HEK293 (cell line): ENCODE data around the gene TUBGCP3.
A peak's percentile ranks its signal among the peaks of the same experiment; 100 is the strongest.

ENCODE experiments used
- GLIS2 ChIP-seq: fragments of 450-650 bp; formaldehyde crosslinking; IDR thresholded peaks from 2 replicates; pipeline ENCODE4 v1.5.1; 2016; ENCODE audit warnings: missing biosample characterization, missing genetic modification characterization
- HOXC10 ChIP-seq: sonication (generic); formaldehyde crosslinking; IDR thresholded peaks from 2 replicates; pipeline ENCODE4 v1.8.1; 2023; ENCODE audit warnings: mild to moderate bottlenecking, missing genetic modification reagents
- KLF7 ChIP-seq: fragments of 450-650 bp; formaldehyde crosslinking; IDR thresholded peaks from 2 replicates; pipeline ENCODE4 v1.5.1; 2016; ENCODE audit warnings: missing biosample characterization, missing genetic modification characterization, borderline replicate concordance
- SCRT2 ChIP-seq: fragments of 450-650 bp; formaldehyde crosslinking; IDR thresholded peaks from 2 replicates; pipeline ENCODE4 v1.5.1; 2016; ENCODE audit warnings: missing biosample characterization, missing genetic modification characterization
- SETDB1 ChIP-seq: IDR thresholded peaks from one replicate; pipeline ENCODE4 v1.6.1; 2017; ENCODE audit warnings: mild to moderate bottlenecking, low read length, moderate library complexity, mixed read lengths; ENCODE audit not compliant: insufficient read length
- WT1 ChIP-seq: fragments of 450-650 bp; formaldehyde crosslinking; IDR thresholded peaks from 2 replicates; pipeline ENCODE4 v1.5.1; 2016; ENCODE audit warnings: missing biosample characterization, missing genetic modification characterization
- ZBTB17 ChIP-seq: fragments of 450-650 bp; formaldehyde crosslinking; IDR thresholded peaks from 2 replicates; pipeline ENCODE4 v1.5.1; 2016; ENCODE audit warnings: missing biosample characterization, missing genetic modification characterization
- ZBTB7A ChIP-seq: fragments of 450-650 bp; formaldehyde crosslinking; IDR thresholded peaks from 2 replicates; pipeline ENCODE4 v1.5.1; 2016; ENCODE audit warnings: low read depth, missing biosample characterization, missing genetic modification characterization
- ZBTB8A ChIP-seq: fragments of 450-650 bp; formaldehyde crosslinking; IDR thresholded peaks from 2 replicates; pipeline ENCODE4 v1.5.1; 2016; ENCODE audit warnings: missing biosample characterization, missing genetic modification characterization
- ZFP69B ChIP-seq: fragments of 450-650 bp; formaldehyde crosslinking; IDR thresholded peaks from 2 replicates; pipeline ENCODE4 v1.5.1; 2016; ENCODE audit warnings: missing biosample characterization, missing genetic modification characterization
- ZNF202 ChIP-seq: fragments of 450-650 bp; formaldehyde crosslinking; IDR thresholded peaks from 2 replicates; pipeline ENCODE4 v1.5.1; 2016; ENCODE audit warnings: missing biosample characterization, missing genetic modification characterization, borderline replicate concordance
- ZNF292 ChIP-seq: fragments of 450-650 bp; formaldehyde crosslinking; IDR thresholded peaks from 2 replicates; pipeline ENCODE4 v1.5.1; 2016; ENCODE audit warnings: low read depth, missing biosample characterization, missing genetic modification characterization, borderline replicate concordance
- ZNF302 ChIP-seq: fragments of 450-650 bp; formaldehyde crosslinking; IDR thresholded peaks from 2 replicates; pipeline ENCODE4 v1.5.1; 2016; ENCODE audit warnings: missing biosample characterization, missing genetic modification characterization, low read depth
- ZNF324 ChIP-seq: fragments of 450-650 bp; formaldehyde crosslinking; IDR thresholded peaks from 2 replicates; pipeline ENCODE4 v1.5.1; 2016; ENCODE audit warnings: missing biosample characterization, missing genetic modification characterization
- ZNF341 ChIP-seq: fragments of 450-650 bp; formaldehyde crosslinking; IDR thresholded peaks from 2 replicates; pipeline ENCODE4; 2016; ENCODE audit warnings: low read depth, missing biosample characterization, missing genetic modification characterization
- ZNF366 ChIP-seq: fragments of 450-650 bp; formaldehyde crosslinking; conservative IDR thresholded peaks from 2 replicates; pipeline ENCODE4 v1.5.1; 2016; ENCODE audit warnings: missing biosample characterization, missing genetic modification characterization
- ZNF394 ChIP-seq: fragments of 450-650 bp; formaldehyde crosslinking; IDR thresholded peaks from 2 replicates; pipeline ENCODE4 v1.5.1; 2016; ENCODE audit warnings: missing biosample characterization, missing genetic modification characterization, mild to moderate bottlenecking, moderate library complexity, borderline replicate concordance
- ZNF404 ChIP-seq: fragments of 450-650 bp; formaldehyde crosslinking; IDR thresholded peaks from 2 replicates; pipeline ENCODE4 v1.5.1; 2017; ENCODE audit warnings: missing biosample characterization, missing genetic modification characterization
- ZNF544 ChIP-seq: fragments of 450-650 bp; formaldehyde crosslinking; IDR thresholded peaks from 2 replicates; pipeline ENCODE4 v1.5.0; 2017; ENCODE audit warnings: missing biosample characterization, missing genetic modification characterization
- ZNF548 ChIP-seq: fragments of 450-650 bp; formaldehyde crosslinking; IDR thresholded peaks from 2 replicates; pipeline ENCODE4 v1.5.1; 2016; ENCODE audit warnings: missing biosample characterization, missing genetic modification characterization
- ZNF707 ChIP-seq: fragments of 450-650 bp; formaldehyde crosslinking; IDR thresholded peaks from 2 replicates; pipeline ENCODE4 v1.5.1; 2016; ENCODE audit warnings: missing biosample characterization, missing genetic modification characterization
- ZSCAN23 ChIP-seq: fragments of 450-650 bp; formaldehyde crosslinking; IDR thresholded peaks from 2 replicates; pipeline ENCODE4 v1.5.1; 2016; ENCODE audit warnings: missing biosample characterization, missing genetic modification characterization
- ZXDB ChIP-seq: fragments of 450-650 bp; formaldehyde crosslinking; IDR thresholded peaks from 2 replicates; pipeline ENCODE4 v1.5.1; 2016; ENCODE audit warnings: missing biosample characterization, missing genetic modification characterization
- TF ChIP-seq, protein P1 (sequence below): fragments of 450-650 bp; formaldehyde crosslinking; IDR thresholded peaks from 2 replicates; pipeline ENCODE4 v1.5.1; 2016; ENCODE audit warnings: missing biosample characterization, missing genetic modification characterization
- TF ChIP-seq, protein P2 (sequence below): fragments of 450-650 bp; formaldehyde crosslinking; IDR thresholded peaks from 2 replicates; pipeline ENCODE4 v1.5.1; 2016; ENCODE audit warnings: missing biosample characterization, missing genetic modification characterization
- TF ChIP-seq, protein P3 (sequence below): fragments of 450-650 bp; formaldehyde crosslinking; IDR thresholded peaks from 2 replicates; pipeline ENCODE4 v1.5.1; 2017; ENCODE audit warnings: missing biosample characterization, missing genetic modification characterization
- TF ChIP-seq, protein P4 (sequence below): fragments of 450-650 bp; formaldehyde crosslinking; optimal IDR thresholded peaks from 2 replicates; pipeline ENCODE3; 2016; ENCODE audit warnings: missing biosample characterization, mild to moderate bottlenecking, missing genetic modification characterization
- TF ChIP-seq, protein P5 (sequence below): sonication (generic); formaldehyde crosslinking; IDR thresholded peaks from 2 replicates; pipeline ENCODE4 v1.8.1; 2022; ENCODE audit warnings: mild to moderate bottlenecking, moderate library complexity, missing genetic modification reagents
- TF ChIP-seq, protein P6 (sequence below): fragments of 450-650 bp; formaldehyde crosslinking; IDR thresholded peaks from 2 replicates; pipeline ENCODE4 v1.5.1; 2016; ENCODE audit warnings: missing biosample characterization, missing genetic modification characterization
- TF ChIP-seq, protein P7 (sequence below): fragments of 450-650 bp; formaldehyde crosslinking; IDR thresholded peaks from 2 replicates; pipeline ENCODE4 v1.5.1; 2017; ENCODE audit warnings: missing biosample characterization, missing genetic modification characterization

TUBGCP3 gene

DNA sequence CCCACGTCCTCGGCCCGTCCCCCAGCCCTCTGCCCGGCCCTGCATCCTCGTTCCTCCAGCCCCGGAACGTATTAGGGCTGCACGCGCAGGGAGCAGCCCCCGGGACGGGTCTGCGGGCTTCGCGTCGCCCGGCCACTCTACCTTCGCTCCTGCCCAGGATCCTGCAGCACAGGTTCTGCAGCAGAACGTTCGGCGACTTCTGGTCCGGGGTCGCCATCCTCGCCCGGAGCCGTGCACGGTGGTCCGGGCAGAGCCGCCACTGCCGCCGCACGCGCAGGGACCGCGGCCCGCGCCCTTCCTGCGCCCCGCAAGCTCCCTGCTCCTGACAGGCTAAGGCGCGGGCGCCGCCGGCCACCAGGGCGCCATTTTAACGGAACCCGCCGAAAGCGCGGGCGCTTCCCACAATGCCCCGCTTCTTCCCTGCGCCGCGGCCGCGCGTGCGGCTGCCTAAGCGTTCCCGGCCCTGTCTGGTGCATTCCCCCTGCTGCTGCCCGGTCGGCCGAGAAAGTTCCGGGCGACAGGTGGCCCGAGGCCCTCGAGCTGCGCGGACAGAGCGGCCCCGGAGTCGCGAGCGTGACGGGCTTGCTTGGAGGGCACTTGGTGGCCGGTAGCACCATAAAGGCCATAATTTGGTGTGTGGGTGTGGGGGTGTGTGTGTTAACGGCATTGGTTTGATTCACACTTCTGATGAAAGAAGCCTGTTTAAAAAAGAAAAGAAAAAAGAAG lies at the start of gene TUBGCP3 (continued):
- TF ChIP-seq, protein P1, sequence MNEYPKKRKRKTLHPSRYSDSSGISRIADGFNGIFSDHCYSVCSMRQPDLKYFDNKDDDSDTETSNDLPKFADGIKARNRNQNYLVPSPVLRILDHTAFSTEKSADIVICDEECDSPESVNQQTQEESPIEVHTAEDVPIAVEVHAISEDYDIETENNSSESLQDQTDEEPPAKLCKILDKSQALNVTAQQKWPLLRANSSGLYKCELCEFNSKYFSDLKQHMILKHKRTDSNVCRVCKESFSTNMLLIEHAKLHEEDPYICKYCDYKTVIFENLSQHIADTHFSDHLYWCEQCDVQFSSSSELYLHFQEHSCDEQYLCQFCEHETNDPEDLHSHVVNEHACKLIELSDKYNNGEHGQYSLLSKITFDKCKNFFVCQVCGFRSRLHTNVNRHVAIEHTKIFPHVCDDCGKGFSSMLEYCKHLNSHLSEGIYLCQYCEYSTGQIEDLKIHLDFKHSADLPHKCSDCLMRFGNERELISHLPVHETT: peak; percentile 59; the same call in 1 of the 2 replicates
- no peak for TF ChIP-seq ZNF366 (tag by site-specific recombination)
- TF ChIP-seq SCRT2 (tag by site-specific recombination): peak; percentile 97
- 0 out of 2 replicates have a peak, but pooled peaks have one; percentile 23 for TF ChIP-seq ZNF324
- 0 out of 2 replicates have a peak, but pooled peaks have one; percentile 39 for TF ChIP-seq ZSCAN23 (tag by site-specific recombination)
- 0 out of 2 replicates have a peak, but pooled peaks have one; percentile 52 for TF ChIP-seq HOXC10
- TF ChIP-seq ZNF544 (tag by site-specific recombination): no peak
- TF ChIP-seq ZBTB7A: peak; percentile 54; the same call in 1 of the 2 replicates
- TF ChIP-seq, protein P2, sequence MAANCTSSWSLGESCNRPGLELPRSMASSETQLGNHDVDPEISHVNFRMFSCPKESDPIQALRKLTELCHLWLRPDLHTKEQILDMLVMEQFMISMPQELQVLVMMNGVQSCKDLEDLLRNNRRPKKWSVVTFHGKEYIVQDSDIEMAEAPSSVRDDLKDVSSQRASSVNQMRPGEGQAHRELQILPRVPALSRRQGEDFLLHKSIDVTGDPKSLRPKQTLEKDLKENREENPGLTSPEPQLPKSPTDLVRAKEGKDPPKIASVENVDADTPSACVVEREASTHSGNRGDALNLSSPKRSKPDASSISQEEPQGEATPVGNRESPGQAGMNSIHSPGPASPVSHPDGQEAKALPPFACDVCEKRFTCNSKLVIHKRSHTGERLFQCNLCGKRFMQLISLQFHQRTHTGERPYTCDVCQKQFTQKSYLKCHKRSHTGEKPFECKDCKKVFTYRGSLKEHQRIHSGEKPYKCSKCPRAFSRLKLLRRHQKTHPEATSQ: peak; percentile 97
- peak; percentile 98 for TF ChIP-seq ZBTB8A
- 0 out of 2 replicates have a peak, but pooled peaks have one; percentile 10 for TF ChIP-seq ZNF707 (tag by site-specific recombination)
- TF ChIP-seq, protein P3, sequence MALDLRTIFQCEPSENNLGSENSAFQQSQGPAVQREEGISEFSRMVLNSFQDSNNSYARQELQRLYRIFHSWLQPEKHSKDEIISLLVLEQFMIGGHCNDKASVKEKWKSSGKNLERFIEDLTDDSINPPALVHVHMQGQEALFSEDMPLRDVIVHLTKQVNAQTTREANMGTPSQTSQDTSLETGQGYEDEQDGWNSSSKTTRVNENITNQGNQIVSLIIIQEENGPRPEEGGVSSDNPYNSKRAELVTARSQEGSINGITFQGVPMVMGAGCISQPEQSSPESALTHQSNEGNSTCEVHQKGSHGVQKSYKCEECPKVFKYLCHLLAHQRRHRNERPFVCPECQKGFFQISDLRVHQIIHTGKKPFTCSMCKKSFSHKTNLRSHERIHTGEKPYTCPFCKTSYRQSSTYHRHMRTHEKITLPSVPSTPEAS: 0 out of 2 replicates have a peak, but pooled peaks have one; percentile 11
- TF ChIP-seq ZNF292: no peak
- peak; percentile 45 for TF ChIP-seq ZNF341 (tag by site-specific recombination)
- no peak for TF ChIP-seq ZNF302 (tag by site-specific recombination)
- peak; percentile 15 for TF ChIP-seq SETDB1
- no peak for TF ChIP-seq ZNF404
- peak; percentile 73; the same call in 1 of the 2 replicates for TF ChIP-seq ZNF202 (tag by site-specific recombination)
- peak; percentile 18; the same call in 1 of the 2 replicates for TF ChIP-seq ZFP69B
- TF ChIP-seq KLF7 (tag by site-specific recombination): peak; percentile 13; the same call in 1 of the 2 replicates
- TF ChIP-seq, protein P4, sequence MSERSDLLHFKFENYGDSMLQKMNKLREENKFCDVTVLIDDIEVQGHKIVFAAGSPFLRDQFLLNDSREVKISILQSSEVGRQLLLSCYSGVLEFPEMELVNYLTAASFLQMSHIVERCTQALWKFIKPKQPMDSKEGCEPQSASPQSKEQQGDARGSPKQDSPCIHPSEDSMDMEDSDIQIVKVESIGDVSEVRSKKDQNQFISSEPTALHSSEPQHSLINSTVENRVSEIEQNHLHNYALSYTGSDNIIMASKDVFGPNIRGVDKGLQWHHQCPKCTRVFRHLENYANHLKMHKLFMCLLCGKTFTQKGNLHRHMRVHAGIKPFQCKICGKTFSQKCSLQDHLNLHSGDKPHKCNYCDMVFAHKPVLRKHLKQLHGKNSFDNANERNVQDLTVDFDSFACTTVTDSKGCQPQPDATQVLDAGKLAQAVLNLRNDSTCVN: peak; percentile 97
- TF ChIP-seq, protein P5, sequence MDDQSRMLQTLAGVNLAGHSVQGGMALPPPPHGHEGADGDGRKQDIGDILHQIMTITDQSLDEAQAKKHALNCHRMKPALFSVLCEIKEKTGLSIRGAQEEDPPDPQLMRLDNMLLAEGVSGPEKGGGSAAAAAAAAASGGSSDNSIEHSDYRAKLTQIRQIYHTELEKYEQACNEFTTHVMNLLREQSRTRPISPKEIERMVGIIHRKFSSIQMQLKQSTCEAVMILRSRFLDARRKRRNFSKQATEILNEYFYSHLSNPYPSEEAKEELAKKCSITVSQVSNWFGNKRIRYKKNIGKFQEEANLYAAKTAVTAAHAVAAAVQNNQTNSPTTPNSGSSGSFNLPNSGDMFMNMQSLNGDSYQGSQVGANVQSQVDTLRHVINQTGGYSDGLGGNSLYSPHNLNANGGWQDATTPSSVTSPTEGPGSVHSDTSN (CRISPR knock-in tag): peak; percentile 53; the same call in 1 of the 2 replicates
- 0 out of 2 replicates have a peak, but pooled peaks have one; percentile 5 for TF ChIP-seq WT1 (tag by site-specific recombination)
- TF ChIP-seq, protein P6, sequence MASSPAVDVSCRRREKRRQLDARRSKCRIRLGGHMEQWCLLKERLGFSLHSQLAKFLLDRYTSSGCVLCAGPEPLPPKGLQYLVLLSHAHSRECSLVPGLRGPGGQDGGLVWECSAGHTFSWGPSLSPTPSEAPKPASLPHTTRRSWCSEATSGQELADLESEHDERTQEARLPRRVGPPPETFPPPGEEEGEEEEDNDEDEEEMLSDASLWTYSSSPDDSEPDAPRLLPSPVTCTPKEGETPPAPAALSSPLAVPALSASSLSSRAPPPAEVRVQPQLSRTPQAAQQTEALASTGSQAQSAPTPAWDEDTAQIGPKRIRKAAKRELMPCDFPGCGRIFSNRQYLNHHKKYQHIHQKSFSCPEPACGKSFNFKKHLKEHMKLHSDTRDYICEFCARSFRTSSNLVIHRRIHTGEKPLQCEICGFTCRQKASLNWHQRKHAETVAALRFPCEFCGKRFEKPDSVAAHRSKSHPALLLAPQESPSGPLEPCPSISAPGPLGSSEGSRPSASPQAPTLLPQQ (tag by site-specific recombination): 0 out of 2 replicates have a peak, but pooled peaks have one; percentile 50
- no peak for TF ChIP-seq ZNF548
- TF ChIP-seq, protein P7, sequence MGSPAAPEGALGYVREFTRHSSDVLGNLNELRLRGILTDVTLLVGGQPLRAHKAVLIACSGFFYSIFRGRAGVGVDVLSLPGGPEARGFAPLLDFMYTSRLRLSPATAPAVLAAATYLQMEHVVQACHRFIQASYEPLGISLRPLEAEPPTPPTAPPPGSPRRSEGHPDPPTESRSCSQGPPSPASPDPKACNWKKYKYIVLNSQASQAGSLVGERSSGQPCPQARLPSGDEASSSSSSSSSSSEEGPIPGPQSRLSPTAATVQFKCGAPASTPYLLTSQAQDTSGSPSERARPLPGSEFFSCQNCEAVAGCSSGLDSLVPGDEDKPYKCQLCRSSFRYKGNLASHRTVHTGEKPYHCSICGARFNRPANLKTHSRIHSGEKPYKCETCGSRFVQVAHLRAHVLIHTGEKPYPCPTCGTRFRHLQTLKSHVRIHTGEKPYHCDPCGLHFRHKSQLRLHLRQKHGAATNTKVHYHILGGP: no peak
- peak; percentile 79; the same call in 1 of the 2 replicates for TF ChIP-seq ZXDB (tag by site-specific recombination)
- TF ChIP-seq ZNF394 (tag by site-specific recombination): no peak
- TF ChIP-seq ZBTB17 (tag by site-specific recombination): peak; percentile 67; the same call in 1 of the 2 replicates
- no peak for TF ChIP-seq GLIS2 (tag by site-specific recombination)
